COLO668 (cell line): Measurements from ENCODE around the gene ACVR1B.

Source experiments
- DNase-seq: peaks from one replicate; lab custom pipeline; 2025; ENCODE audit not compliant: unreplicated experiment; lab: John Stamatoyannopoulos, UW

The ACVR1B gene

GRCh38 chr12:52020539-52021336 is 69.2 kb downstream of the ACVR1B start:
- peak; percentile 49 for DNase-seq

- DNase-seq, result peak; percentile 15
Measured at GRCh38 chr12:52022841-52023181, 71.3 kb downstream of the ACVR1B start.

DNA sequence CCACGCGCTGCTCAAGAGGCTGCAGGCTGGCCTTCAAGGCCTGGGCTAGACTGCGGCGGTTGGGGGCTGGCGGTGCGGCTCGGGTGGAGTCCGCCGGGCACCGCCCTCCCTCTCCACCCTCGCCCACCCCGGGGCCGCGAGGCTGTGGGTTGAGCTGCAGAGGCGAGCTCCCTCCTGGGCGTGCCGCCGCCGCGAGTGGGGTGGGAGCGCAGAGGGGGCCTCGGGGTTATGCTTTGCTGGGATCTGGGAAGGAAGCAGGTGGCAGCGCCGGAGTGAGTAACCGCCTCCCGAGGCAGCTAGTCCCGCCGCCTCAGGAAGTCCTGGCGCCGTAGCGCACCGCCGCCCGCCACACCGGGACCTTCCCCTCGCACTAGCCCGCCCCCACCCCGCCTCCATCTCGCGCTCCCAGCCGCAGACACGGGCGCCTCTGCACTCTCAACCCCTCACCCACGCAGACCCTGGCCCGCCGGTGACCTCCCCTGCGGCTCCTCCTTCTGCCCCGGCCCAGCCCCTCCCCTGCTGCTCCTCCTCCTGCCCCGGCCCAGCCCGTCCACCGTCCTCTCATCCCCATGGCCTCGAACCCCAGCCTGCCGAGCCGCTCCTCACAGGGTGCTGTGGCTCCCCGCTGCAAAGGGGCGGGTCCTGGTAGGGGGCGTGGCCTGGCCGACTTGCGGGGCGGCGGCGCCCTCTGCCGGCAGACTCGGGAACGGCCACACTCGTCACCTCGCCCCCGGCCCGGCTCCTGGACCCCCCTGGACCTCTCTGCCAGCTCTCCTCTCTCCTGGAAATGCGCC is 71.9 kb downstream of the ACVR1B start:
- DNase-seq, result peak; percentile 74

DNA sequence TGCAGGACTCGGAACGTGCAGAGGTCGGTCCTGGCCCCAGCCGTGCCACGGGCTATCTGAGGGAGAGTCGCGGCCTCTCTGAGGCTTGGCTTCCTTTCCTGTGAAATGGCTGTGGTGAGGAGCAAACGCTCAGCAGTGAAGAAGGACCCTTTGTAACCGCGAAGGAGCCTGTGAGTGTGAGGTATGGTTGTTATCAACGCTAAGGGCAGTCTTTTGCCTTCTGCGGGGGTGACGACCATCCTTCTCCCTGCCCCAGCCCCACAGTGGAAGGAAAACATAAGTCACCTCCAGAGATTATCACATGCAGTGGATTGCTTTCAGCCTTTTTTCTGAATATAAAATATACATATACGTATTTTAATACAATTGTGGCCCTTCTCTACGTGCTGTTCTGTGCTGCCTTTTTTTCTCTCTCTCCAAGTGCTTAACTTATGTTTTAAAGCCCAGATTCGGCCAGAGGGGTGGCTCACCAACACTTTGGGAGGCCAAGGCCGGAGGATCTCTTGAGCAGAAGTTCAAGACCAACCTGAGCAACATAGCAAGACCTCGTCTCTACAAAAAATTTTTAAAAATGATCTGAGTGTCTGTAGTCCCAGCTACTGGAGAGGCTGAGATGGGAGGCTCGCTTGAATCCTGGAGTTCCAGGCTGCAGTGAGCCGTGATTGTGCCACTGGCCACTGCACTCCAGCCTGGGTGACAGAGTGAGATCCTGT is 72.6 kb downstream of the ACVR1B start:
- DNase-seq, result no peak

GRCh38 chr12:52024845-52025230 is 73.3 kb downstream of the ACVR1B start:
- no peak for DNase-seq

GRCh38 chr12:52026263-52026662 is 74.8 kb downstream of the ACVR1B start:
- DNase-seq, result no peak

DNA sequence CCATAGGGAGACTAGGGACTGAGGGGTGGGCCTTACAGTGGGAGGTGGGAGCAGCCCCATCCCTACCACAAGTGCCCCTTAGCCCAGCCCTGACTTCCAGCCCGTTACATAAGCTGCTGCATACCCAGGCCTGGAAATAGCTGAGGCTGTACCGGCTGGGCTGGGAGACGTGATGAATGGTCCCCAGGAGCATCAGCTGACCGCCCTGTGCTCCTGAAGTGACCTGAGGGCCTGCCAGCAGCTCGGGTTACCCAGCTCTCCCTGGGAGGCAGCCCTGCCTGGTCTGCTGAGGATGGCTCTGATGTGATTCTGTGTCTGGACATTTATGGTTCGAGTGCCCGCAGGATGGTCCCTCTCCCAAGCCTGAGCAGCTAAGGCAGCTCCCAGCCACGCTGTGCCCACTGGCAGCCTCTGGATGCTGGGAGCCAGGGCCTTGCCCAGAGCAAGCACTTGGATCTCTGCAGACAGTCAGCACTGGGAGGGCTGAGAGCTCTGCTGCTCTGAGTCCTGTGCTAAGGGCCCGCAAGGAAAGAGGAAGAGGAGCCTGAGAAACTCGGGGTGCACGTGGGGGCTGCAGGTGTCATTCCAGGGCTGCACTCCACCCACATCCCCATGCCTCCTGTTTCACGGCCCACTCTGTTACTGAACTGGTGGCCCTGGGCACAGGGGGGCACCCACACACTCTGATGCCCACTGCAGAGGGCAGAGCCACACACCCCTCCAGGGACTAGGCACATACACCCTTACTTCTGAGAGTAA is 75.8 kb downstream of the ACVR1B start:
- no peak for DNase-seq

DNA sequence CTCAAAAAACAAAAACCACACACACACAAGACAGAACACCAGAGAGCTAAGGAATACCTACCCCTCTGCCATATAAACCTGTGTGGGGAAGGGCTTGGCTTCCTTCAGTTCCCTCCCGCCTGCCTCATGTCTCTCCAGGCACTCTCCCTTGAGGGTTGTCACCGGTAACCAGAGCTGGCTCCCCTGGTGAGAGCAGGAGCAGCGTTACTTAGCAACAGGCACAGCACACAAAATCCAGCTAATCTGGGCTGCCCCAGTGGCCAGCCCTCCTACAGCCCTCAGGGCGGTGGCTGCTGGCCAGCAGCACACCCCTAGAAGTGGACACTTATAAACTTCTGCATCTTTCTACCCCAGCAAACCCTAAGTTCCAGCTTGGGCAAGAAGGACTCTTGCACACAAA is 78.2 kb downstream of the ACVR1B start:
- DNase-seq, result peak; percentile 81

- no peak for DNase-seq
Measured at GRCh38 chr12:52032446-52032803, 80.9 kb downstream of the ACVR1B start.

GRCh38 chr12:52032804-52033445 is 81.4 kb downstream of the ACVR1B start:
- peak; percentile 93 for DNase-seq

DNA sequence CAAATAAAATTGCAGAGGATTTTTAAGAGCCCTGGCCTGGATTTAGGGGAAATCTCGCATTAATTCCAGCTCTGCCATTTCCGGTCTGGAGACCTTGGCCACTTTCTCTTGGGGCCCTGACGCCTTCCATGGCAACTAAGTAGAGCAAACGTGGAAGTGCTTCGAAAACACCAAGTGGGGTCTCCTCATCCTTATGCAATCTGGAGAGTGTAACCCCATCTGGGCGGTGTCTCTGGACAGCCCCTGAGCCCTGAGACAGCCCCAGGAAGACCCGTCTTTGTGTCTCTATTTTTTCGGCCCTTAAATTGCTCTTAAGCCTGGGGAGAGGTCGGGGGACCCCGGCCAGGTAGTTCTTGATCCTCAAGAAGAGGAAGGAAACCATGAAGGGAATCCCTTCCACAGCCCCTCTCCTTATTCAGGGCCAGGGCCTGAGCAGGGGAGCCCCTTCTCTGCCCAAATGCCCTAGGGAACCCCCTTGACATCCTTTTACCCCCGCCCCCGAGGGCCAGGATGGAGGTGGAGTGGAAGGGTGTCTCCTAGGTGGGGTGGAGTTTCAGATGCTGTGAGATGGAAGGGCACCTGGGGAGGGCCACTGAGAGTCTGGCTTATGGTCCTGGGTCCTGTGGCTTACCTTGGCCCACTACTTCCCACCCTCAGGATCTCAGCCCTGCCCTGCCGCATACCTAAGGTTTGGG is 82.1 kb downstream of the ACVR1B start:
- DNase-seq, result no peak

DNA sequence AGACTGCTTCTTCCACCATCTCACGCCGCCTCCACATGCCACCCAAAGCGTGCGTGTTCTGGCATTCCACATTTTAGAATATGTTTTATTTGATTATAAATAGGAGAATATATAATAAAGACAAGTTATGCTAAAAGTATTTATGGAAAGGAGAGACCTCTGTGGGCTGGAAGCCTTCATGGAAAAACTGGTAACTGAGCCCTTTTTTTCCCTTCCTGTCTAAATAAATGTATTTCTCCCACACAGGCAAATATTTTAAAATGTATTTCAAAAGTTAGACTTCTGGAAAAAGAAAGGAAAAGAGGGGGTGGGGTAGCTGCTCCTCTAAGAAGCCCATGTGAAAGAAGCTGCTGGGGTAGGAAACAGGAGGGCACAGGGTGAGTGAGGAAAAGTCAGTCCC is 83.7 kb downstream of the ACVR1B start:
- no peak for DNase-seq

GRCh38 chr12:52035926-52036325 is 84.4 kb downstream of the ACVR1B start:
- DNase-seq, result no peak

GRCh38 chr12:52036587-52037171 is 85.2 kb downstream of the ACVR1B start:
- DNase-seq, result peak; percentile 84

- DNase-seq, result peak; percentile 24
Measured at GRCh38 chr12:52037248-52037861, 85.9 kb downstream of the ACVR1B start.

- DNase-seq, result no peak
Measured at GRCh38 chr12:52038447-52038846, 86.9 kb downstream of the ACVR1B start.

DNA sequence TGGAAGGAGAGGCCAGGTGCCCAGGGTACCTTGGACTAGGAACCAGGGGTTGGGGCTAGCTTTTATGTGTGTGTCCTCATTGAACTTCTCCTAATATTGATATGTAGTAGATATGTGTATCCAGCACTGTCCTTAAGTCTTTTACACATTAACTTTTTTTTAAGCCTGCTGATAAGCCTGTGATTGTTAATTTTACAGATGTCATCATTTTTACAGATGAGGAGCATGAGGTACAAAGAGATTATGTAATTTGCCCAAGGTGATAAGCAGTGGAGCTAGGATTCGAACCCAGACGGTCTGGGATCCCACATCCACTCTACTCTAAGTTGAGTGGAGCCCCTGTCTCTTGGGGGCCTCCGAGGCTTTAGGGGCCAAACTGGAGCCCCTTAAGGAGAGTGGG is 89.5 kb downstream of the ACVR1B start:
- no peak for DNase-seq

- DNase-seq, result peak; percentile 11
Measured at GRCh38 chr12:52041695-52042123, 90.2 kb downstream of the ACVR1B start.

GRCh38 chr12:52042706-52043385 is 91.3 kb downstream of the ACVR1B start:
- DNase-seq, result peak; percentile 74
